ENCODE data around the gene TREX2.
A peak's percentile ranks its signal among the peaks of the same experiment; 100 is the strongest.

- TF ChIP-seq, protein P1, sequence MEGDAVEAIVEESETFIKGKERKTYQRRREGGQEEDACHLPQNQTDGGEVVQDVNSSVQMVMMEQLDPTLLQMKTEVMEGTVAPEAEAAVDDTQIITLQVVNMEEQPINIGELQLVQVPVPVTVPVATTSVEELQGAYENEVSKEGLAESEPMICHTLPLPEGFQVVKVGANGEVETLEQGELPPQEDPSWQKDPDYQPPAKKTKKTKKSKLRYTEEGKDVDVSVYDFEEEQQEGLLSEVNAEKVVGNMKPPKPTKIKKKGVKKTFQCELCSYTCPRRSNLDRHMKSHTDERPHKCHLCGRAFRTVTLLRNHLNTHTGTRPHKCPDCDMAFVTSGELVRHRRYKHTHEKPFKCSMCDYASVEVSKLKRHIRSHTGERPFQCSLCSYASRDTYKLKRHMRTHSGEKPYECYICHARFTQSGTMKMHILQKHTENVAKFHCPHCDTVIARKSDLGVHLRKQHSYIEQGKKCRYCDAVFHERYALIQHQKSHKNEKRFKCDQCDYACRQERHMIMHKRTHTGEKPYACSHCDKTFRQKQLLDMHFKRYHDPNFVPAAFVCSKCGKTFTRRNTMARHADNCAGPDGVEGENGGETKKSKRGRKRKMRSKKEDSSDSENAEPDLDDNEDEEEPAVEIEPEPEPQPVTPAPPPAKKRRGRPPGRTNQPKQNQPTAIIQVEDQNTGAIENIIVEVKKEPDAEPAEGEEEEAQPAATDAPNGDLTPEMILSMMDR (IDR thresholded peaks at IDR 0.05) = peak; percentile 17
- no peak for TF ChIP-seq SMC3 (IDR thresholded peaks at IDR 0.05; ENCODE audit: low read depth, low read length)
- no peak for TF ChIP-seq FOXJ3 (CRISPR knock-in tag; IDR thresholded peaks at IDR 0.05)
Observed at GRCh38 chrX:153469811-153470410, 24.1 kb upstream of the TREX2 start.
